HepG2 (cell line): Measurements from ENCODE around the gene RUSF1. TPM values are rescaled to one million over a fixed set of nuclear protein-coding genes. Genes with fewer than 3 reads are reported as not detected.
A peak's percentile ranks its signal among the peaks of the same experiment; 100 is the strongest.

Experiments
- ATAC-seq: fragments of 200-7000 bp; cut with Tn5 transposase; 3 replicates; pipeline ENCODE4 v1.9.1; 2020; ENCODE audit warnings: mild to moderate bottlenecking, moderate library complexity
- BruUV-seq: library from RNA; stranded (reverse); fragments of 400-500 nt; replicated peaks from 2 replicates; lab custom pipeline; 2021; lab: Mats Ljungman, UMichigan
- CTCF ChIA-PET: fragments of 300-600 bp; formaldehyde crosslinking; extraction: SDS; loops from one replicate; lab custom pipeline; 2021; ENCODE audit warnings: low total read pairs, inconsistent platforms, low intra/inter-chr PET ratio; lab: Yijun Ruan, JAX
- POLR2A ChIA-PET: fragments of 350-600 bp; sonication (Branson Sonifier 250); formaldehyde crosslinking; loops from one replicate; lab custom pipeline; 2020; ENCODE audit warnings: antibody characterized with exemption, inconsistent platforms; lab: Yijun Ruan, JAX
- DNase-seq: peaks from one replicate; pipeline ENCODE4 v3.0.0-alpha.2; 2015; ENCODE audit warnings: low spot score
- FAIRE-seq: peaks from 3 replicates; lab custom pipeline; 2011; peaks lifted over from hg19 to GRCh38; lab: Jason Lieb, UNC
- H2AFZ ChIP-seq: one replicate; pipeline ENCODE4 v1.6.1; 2011; ENCODE audit warnings: low read length, inconsistent platforms
- H3K27ac ChIP-seq: fragments of 300-600 bp; 3 replicates; pipeline ENCODE4 v1.8.0; 2011; ENCODE audit warnings: mixed run types, mild to moderate bottlenecking, mixed read lengths, low read length, inconsistent platforms; ENCODE audit not compliant: insufficient read depth; ENCODE audit errors: extremely low read length
- H3K27me3 ChIP-seq, 2 experiments: fragments of 200-600 bp in 1 of 2; 2 replicates in 1 of 2; 3 replicates in 1 of 2; pipeline versions ENCODE4 v1.6.0 to v1.8.0; 2011; ENCODE audit warnings: low read length in 2 of 2, mild to moderate bottlenecking in 2 of 2, moderate library complexity in 2 of 2, inconsistent platforms in 1 of 2; ENCODE audit not compliant: insufficient read depth in 2 of 2, control insufficient read depth in 1 of 2
- H3K36me3 ChIP-seq, 2 experiments: fragments of 200-600 bp in 1 of 2; replicated peaks in 1 of 2; 2 replicates in 1 of 2; 3 replicates in 1 of 2; pipeline versions ENCODE4 v1.5.1 to v1.8.0; 2011; ENCODE audit warnings: low read length in 2 of 2, inconsistent platforms in 1 of 2; ENCODE audit not compliant: insufficient read depth in 2 of 2, control insufficient read depth in 1 of 2
- H3K4me1 ChIP-seq: 2 replicates; pipeline ENCODE4 v1.5.1; 2012; ENCODE audit warnings: low read length, inconsistent platforms; ENCODE audit not compliant: insufficient read depth
- H3K4me2 ChIP-seq: 2 replicates; pipeline ENCODE4 v1.6.0; 2011; ENCODE audit warnings: low read depth, low read length, inconsistent platforms
- H3K4me3 ChIP-seq, 3 experiments: fragments of 200-600 bp in 1 of 3; sonication (generic), shearing (Covaris generic) in 1 of 3; replicated peaks in 1 of 3; 2 replicates each; pipeline ENCODE4 v1.5.1; 2011 to 2016; ENCODE audit warnings: low read length in 3 of 3, inconsistent platforms in 2 of 3, low read depth in 2 of 3, mild to moderate bottlenecking in 2 of 3, control low read depth in 1 of 3, mixed read lengths in 1 of 3; ENCODE audit not compliant: insufficient read depth in 1 of 3
- H3K79me2 ChIP-seq: one replicate; pipeline ENCODE4 v1.6.1; 2011; ENCODE audit warnings: low read length, inconsistent platforms; ENCODE audit not compliant: insufficient read depth
- H3K9ac ChIP-seq: 2 replicates; pipeline ENCODE4 v1.6.0; 2011; ENCODE audit warnings: mild to moderate bottlenecking, low read depth, low read length, inconsistent platforms; ENCODE audit not compliant: insufficient read depth
- H3K9me3 ChIP-seq: 2 replicates; pipeline ENCODE4 v1.5.1; 2012; ENCODE audit warnings: mild to moderate bottlenecking, low read length
- H4K20me1 ChIP-seq: 2 replicates; pipeline ENCODE4 v1.6.0; 2011; ENCODE audit warnings: inconsistent platforms, mild to moderate bottlenecking, low read length, moderate library complexity; ENCODE audit not compliant: insufficient read depth
- ETV5 ChIP-seq: IDR thresholded peaks from 2 replicates; pipeline ENCODE4 v1.6.1; 2018; ENCODE audit warnings: missing biosample characterization, missing genetic modification reagents, inconsistent platforms, borderline replicate concordance
- HNRNPH1 ChIP-seq: fragments of 200-400 bp; formaldehyde crosslinking; optimal IDR thresholded peaks from 2 replicates; pipeline ENCODE3; 2017; ENCODE audit warnings: mild to moderate bottlenecking, low read depth, low read length
- HNRNPUL1 ChIP-seq: fragments of 200-400 bp; formaldehyde crosslinking; IDR thresholded peaks from 2 replicates; pipeline ENCODE4 v1.6.1; 2017; ENCODE audit warnings: low read depth, mild to moderate bottlenecking, low read length, moderate library complexity
- KDM6A ChIP-seq: IDR thresholded peaks from 2 replicates; pipeline ENCODE4 v1.6.1; 2016; ENCODE audit warnings: low read depth
- NFE2 ChIP-seq: sonication (generic); formaldehyde crosslinking; IDR thresholded peaks from 2 replicates; pipeline ENCODE4 v1.4.0; 2020; ENCODE audit warnings: missing genetic modification reagents
- RFX3 ChIP-seq: IDR thresholded peaks from 2 replicates; pipeline ENCODE4 v1.6.1; 2016; ENCODE audit warnings: missing biosample characterization, missing genetic modification reagents
- SKI ChIP-seq: fragments of 450-650 bp; IDR thresholded peaks from one replicate; pipeline ENCODE4 v1.6.1; 2018; ENCODE audit warnings: mild to moderate bottlenecking; ENCODE audit not compliant: partially characterized antibody
- ZNF713 ChIP-seq: sonication (generic); formaldehyde crosslinking; IDR thresholded peaks from 2 replicates; pipeline ENCODE4 v1.4.0; 2020; ENCODE audit warnings: mild to moderate bottlenecking, missing genetic modification reagents
- WGBS: methylation state at CpG from one replicate; pipeline ENCODE4 v1.1.6; 2017; ENCODE audit warnings: low lambda C conversion rate; 5-methylcytosine and 5-hydroxymethylcytosine counted together
- in situ Hi-C: cut with HindIII; loops from 2 replicates; pipeline ENCODE4 v1.10.0; 2017; ENCODE audit warnings: low pct_unique_long_range_greater_than_20kb; ENCODE audit not compliant: extremely low pct_ligation_motif_present
- intact Hi-C: fragments of 100-400 bp; cut with micrococcal nuclease; formaldehyde crosslinking; loops from one replicate; pipeline ENCODE4 v1.10.0; 2022; ENCODE audit not compliant: unreplicated experiment
- polyA plus RNA-seq, 8 experiments: library from polyadenylated mRNA; depleted of rRNA in 3 of 8; stranded (reverse) in 7 of 8; unstranded in 1 of 8; fragments of >200 nt; fragmentation: Illumina TruSeq in 4 of 8; extraction: Trizol in 4 of 8; gene quantifications; 2 replicates each; pipeline versions ENCODE4 v1.2.1 to v1.2.3, GENCODE V29; 2011 to 2016; ENCODE audit warnings: low read depth in 4 of 8, missing spikeins in 1 of 8, mixed read lengths in 1 of 8; ENCODE audit not compliant: insufficient read depth in 1 of 8
- total RNA-seq, 5 experiments: library from RNA; depleted of rRNA; stranded (reverse); fragments of >200 nt; fragmentation: Illumina TruSeq; extraction: Trizol; gene quantifications; 2 replicates each; pipeline ENCODE4 v1.2.3, GENCODE V29; 2016; ENCODE audit warnings: low read depth in 1 of 5
- TF ChIP-seq, protein P1 (sequence below): IDR thresholded peaks from 2 replicates; pipeline ENCODE4 v1.6.1; 2016; ENCODE audit warnings: mild to moderate bottlenecking
- TF ChIP-seq, protein P2 (sequence below): sonication (generic); formaldehyde crosslinking; IDR thresholded peaks from 2 replicates; pipeline ENCODE4 v1.4.0; 2020; ENCODE audit warnings: missing genetic modification reagents, borderline replicate concordance

The RUSF1 gene
- total and polyA plus RNA-seq, 2 of the 13 experiments (the other 11 are each of a cell fraction or from before 2014, with no cell fraction given): 40.8 to 50.2 TPM

DNA sequence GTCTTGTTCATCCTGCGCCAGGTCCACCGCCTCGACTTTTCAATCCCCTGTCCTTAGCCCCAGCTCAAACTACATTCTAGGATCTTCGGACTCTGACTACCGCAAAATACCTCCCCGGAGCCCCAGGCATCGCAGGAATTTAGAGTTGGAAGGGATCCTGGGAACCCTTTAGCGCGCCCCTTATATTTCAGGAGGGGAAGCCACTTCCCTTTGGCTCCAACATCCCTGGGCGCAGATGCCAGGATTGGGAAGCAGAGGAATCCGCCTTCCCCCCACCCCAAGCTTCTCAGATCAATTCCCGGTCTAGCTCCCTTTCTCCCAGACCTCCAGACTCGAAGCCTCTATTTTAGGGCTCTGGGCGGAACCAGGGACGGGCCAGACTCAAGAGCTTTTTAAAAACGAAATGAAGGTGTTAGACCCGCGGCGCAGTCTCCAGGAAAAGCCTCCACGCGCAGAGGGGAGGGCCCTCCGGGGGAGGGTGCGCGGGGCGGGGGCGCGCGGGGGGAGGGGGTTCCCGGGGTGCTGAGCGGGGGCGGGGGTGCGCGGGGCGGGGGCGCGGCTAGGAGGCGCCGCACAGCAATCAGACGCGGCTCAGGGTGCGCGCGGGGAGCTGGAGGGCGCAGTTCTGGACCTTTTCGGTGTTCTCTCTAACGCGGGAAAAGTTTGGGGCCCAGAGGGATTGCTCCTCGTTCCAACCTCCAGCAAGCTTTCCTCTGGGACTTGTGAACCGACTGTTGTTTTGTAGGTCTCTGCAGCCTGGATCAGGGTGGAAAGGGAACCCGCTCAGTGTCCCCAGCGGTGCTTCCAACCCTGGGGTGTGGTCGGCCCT lies 21.1 kb upstream of the RUSF1 start:
- no TSS peak for BruUV-seq
- Histone ChIP-seq H3K9ac (no peak overlapping the region), H3K4me2 (peak overlapping the region; percentile 57), H4K20me1 (no peaks in the 10 kb centered on the region), H3K79me2 (no peaks in the 10 kb centered on the region), H3K9me3 (no peaks in the 10 kb centered on the region), H3K36me3 (no peaks in the 10 kb centered on the region), H3K27ac (no peak overlapping the region), H2AFZ (no peak overlapping the region), H3K27me3 (peaks cover 0 to 31% of the 10 kb centered on the region in 2 experiments; a peak in 4 of 5 replicates), H3K4me1 (peaks cover 26% of the 10 kb centered on the region), H3K4me3 (peak overlapping the region in 2 of 3 experiments; percentile 18 to 45; a peak in 2 of 6 replicates)
- in situ Hi-C loops (no loop called here), intact Hi-C loops (no loop called here)
- FAIRE-seq: no peak
- CTCF ChIA-PET: no interaction called here
- POLR2A ChIA-PET: interaction anchor here (0.9 to 1.1 kb wide), 2 partner anchors 19 to 184 kb away, joined by 3 read pairs; a partner anchor contains a TSS
- DNase-seq: no peak
- ATAC-seq: peak; percentile 67
- TF ChIP-seq HNRNPUL1 (no peak), RFX3 (CRISPR knock-in tag) (no peak), SKI (no peak), ETV5 (no peak), HNRNPH1 (no peak), ZNF713 (CRISPR knock-in tag) (no peak), NFE2 (CRISPR knock-in tag) (no peak), KDM6A (CRISPR knock-in tag) (no peak)
- TF ChIP-seq, protein P1, sequence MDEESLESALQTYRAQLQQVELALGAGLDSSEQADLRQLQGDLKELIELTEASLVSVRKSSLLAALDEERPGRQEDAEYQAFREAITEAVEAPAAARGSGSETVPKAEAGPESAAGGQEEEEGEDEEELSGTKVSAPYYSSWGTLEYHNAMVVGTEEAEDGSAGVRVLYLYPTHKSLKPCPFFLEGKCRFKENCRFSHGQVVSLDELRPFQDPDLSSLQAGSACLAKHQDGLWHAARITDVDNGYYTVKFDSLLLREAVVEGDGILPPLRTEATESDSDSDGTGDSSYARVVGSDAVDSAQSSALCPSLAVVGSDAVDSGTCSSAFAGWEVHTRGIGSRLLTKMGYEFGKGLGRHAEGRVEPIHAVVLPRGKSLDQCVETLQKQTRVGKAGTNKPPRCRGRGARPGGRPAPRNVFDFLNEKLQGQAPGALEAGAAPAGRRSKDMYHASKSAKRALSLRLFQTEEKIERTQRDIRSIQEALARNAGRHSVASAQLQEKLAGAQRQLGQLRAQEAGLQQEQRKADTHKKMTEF (CRISPR knock-in tag): no peak
- TF ChIP-seq, protein P2, sequence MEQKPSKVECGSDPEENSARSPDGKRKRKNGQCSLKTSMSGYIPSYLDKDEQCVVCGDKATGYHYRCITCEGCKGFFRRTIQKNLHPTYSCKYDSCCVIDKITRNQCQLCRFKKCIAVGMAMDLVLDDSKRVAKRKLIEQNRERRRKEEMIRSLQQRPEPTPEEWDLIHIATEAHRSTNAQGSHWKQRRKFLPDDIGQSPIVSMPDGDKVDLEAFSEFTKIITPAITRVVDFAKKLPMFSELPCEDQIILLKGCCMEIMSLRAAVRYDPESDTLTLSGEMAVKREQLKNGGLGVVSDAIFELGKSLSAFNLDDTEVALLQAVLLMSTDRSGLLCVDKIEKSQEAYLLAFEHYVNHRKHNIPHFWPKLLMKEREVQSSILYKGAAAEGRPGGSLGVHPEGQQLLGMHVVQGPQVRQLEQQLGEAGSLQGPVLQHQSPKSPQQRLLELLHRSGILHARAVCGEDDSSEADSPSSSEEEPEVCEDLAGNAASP: no peak
- 12% methylated on average over 26 of the region's 52 CpGs for WGBS
